Stimulated activated CD4-positive, alpha-beta T cell treated with anti-CD3 and anti-CD28 coated beads, Interleukin-1b, Interleukin-23, amount 100 ng/mL, for 48 hours (primary cell): ENCODE measurements around the gene MFSD1.

Source experiments
- DNase-seq: peaks from one replicate; pipeline ENCODE4 v3.0.0-alpha.2; 2020

Gene MFSD1

DNA sequence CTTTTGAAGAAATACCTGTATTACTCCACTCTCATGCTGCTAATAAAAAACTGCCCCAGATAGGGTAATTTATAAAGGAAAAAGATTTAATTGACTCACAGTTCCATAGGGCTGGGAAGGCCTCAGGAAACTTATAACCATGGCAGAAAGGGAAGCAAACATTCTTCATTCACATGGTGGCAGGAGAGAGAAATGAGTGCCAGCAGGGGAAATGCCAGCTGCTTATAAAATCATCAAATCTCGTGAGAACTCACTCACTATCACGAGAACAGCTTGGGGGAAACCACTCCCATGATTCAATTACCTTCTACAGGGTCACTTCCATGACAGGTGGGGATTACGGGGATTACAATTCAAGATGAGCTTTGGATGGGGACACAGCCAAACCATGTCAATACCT is 18.7 kb downstream of the MFSD1 start:
- DNase-seq, result no peak

DNA sequence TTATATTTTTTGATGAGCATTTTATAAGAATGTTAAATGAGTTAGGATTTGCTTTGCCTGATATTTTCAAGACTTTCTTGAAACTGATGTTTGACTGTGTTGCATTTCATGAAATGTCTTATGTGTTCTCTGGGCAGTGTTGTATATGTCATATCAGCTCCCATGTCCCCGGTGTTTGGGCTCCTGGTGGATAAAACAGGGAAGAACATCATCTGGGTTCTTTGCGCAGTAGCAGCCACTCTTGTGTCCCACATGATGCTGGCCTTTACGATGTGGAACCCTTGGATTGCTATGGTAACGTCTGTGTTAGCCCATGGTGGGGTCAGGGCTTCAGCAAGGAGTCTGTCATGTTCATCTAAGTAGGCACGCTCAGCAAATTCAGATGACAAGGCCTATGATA is 20.0 kb downstream of the MFSD1 start:
- DNase-seq, result no peak

DNA sequence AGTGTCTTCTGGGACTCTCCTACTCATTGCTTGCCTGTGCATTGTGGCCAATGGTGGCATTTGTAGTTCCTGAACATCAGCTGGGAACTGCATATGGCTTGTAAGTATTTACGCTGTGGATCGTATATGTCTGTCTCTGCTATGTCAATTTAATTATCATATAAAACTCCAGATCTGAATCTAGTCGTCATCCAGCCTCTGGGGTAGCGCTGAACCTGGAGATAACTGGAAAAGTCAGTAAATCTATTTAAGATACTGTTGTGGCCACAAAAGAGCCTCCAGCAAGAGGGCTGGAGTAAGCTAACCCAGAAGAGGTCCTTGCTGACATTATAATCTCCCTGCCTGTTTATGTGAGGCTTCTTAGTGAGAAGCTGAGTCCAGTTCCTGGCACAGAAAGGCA is 21.6 kb downstream of the MFSD1 start:
- no peak for DNase-seq

DNA sequence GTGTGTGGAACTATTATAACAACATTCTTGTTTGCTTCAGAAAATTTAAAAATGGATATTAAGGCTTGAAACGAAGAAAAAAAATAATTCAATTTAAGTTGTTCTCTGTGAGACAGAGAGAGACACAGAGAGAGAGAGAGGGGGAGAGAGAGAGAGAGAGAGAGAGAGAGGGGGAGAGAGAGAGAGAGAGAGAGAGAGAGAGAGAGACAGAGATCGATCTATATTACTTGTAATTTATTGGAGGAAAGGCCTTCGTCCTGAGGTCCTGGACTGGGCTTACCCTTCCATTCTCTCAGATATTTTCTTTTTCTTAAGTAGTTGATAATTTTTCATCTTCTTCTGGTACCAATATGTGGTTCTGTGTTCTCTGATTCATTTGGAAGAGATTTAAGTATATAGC is 25.9 kb downstream of the MFSD1 start:
- no peak for DNase-seq

DNA sequence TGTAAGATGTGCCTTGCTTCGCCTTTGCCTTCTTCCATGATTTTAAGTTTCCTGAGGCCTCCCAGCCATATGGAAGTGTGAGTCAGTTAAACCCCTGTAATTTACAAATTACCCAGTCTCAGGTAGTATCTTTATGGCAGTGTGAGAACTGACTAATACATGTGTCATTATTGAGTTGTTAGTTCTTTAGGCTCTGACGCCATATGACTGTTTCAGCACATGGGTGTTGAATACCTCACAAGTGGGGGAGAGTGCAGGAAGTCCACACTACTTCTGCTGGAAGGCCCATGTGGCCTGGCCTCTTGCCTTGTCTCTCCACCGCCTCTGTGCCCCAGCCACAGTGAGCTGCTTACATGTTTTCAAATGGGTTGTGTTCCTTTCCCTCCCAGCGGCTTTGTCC is 28.5 kb downstream of the MFSD1 start:
- no peak for DNase-seq

DNA sequence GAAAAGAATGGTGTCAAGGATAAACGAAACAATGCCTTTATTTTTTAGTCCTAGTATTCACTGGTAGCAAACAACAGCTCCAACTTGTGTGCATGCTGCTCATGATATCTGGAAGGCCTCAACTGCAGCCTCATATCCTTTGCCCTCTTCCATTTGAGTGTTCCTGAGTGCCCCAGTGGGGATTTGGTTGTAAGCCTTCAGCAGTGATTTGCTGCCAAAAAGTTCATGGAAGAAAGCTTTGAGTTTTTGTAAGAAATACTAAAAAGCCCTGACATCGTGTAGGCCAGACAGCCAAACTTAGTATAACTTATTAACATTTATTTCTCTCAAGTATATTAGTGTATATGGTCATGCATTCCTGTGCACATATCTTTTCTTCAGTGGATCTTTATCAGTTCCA is 30.0 kb downstream of the MFSD1 start:
- no peak for DNase-seq

DNA sequence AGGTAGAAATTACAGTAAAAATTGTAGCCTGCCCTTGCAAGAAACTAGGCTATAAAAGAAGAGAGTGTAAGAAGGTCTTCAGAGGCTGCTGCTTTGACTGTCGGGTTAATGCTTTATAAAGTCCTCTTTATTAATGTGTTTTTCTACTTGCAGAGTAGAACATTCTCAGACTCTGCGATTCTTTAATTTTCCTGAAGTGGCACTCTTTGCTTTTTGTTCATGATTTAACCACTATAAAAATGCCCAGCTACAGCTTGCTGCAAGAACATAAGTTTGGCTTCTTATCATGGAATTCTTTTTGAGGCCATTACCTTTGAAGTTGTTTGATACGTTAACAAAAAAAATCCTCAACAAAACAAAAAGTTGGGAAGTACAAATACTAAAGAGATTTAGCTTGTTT is 33.8 kb downstream of the MFSD1 start:
- no peak for DNase-seq

DNA sequence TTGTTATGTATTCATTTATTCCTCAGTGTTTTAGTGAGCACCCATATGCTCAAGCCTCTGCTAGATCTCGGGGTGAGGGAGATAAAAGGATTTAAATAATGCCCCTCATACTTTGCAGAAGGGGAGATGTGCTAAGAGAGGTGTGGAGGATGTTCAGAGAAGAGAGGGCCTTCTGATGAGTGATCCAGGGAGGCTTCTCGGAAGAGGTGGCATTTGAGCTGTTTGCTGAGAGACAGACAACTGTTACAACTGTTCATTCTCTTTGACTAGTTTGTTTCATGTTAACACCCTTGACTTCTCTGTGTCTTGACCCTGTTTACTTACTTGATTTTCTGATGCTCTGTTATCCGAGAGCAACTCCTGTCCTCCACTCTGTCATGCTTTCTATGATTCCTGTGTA is 34.5 kb downstream of the MFSD1 start:
- no peak for DNase-seq

DNA sequence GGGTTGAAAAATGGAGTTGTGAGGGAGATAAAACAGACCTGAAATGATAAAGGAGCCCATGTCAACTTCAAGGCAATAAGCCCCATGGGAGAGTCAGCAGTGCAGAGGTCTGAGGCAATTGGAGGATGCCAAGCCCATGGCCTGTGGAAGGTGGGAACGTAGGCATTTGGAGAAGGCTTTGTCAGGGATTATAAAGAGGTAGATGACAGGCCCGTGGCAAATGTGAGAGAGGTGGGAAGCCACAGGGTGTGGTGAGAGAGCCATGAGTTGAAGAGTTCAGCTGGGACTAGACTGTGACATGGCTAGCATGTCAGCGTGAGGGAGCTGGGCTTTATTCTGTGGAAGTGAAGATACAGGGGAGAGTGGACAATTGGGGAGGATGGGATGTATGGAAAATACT is 35.4 kb downstream of the MFSD1 start:
- DNase-seq, result no peak

DNA sequence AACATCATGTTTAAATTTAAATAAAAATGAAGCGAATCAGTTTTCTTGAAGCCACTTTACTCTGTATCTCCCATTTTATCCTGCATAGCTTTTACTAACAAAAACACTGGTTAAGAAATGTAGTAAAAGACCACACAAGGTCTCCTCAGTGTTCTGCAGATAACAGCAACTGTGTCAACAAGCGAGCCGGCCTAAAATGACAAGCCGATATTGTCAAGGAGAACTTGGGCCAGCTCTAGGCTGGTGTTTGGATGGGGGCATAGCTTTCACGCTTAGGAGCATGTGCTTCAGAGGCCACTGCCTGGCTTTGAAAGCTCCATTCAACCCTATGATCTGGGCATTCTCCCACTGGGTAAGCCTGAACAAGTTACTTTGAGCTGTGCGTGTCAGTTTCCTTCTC is 38.1 kb downstream of the MFSD1 start:
- DNase-seq, result no peak

DNA sequence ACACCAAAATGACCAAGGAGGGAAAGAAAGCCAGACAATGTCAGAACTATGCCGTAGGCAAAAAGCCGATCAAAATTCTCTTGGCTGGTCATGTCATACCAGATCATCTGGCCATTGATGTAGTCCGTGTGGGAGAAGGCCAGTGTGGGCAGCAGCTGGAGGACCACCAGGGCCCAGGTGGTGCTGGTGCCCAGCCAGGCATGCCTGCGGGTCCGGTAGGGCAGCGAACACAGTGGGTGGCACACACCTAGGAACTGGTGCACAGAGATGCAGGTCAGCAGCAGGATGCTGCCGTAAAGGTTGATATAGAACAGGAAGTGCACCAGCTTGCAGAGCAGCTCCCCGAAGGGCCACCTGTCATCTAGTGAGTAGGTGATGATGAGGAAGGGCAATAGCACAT is 39.5 kb downstream of the MFSD1 start:
- no peak for DNase-seq

DNA sequence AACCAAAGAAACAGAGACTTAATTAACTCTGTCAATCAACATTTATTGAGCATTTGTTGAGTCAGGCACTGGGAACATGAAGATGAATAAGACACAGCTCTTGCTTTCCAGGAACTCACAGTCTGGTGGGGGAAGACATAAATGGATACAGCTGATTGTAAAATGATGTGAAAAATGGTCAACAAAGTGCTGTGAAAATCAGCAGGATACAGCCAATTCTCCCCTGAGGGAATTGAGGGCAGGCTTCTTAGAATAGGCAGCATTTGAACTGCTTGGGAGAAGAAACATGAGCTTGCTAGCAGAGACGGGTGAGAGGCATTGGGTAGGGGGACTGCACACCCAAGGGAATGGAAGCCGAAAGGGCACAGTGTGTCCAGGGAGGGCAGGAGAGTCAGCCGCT is 41.1 kb downstream of the MFSD1 start:
- DNase-seq, result no peak

DNA sequence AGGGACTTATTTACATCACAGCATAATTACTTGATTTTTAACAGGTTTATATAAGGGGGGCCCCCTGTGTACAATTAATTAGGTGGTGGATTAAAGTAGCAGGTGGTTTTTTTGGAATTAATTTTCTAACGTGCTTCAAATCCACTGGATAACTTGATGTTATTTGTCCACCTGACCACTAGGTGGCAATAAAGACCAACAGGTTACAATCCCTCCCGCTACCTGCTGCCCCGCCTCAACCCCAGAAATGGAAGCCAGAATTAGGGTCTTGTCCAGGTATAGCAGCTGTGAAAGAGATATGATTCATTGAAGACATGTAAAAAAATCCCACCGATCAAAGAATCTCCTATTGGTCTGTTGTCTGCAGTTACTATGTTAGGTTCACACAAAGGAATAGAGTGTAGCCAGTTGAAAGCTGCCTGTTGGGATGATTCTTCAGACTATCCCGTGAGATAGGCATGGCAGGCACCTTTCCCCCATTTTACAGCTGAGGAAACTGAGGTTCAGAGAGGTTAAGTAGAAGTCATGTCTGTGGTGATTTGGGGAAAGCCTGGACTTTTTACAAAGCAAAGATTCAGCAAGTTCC is 44.0 kb downstream of the MFSD1 start:
- DNase-seq, result no peak

DNA sequence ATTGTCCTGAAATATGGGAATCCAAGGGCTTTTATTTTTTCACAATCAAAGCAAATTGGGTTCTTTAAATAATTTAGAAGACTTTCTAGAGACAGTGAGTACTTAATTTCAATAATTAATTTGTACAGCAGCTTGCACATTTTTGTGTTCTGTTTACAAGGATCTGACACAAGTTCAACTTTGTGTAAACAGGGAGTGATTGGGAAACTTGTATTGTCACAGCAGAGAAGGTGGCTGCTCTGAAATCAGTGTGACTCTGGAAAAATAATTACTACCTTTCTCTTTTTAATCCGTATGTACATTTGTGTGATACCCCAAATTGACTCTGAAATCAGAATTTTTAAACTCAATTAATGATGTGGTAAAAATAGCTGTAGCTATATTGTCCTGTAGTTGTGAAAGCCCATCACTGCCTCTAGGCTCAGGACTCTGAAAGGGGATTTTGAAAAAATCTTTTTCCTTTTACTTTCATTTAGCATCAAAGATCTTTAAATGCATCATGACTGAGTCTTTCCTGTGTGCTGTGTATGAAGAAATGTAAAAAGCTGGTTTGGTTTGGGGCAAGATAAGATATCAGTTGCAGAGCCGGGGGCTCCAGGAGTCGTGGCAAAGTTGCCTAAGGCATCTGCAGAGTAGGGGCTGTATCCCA is 45.1 kb downstream of the MFSD1 start:
- DNase-seq, result no peak

DNA sequence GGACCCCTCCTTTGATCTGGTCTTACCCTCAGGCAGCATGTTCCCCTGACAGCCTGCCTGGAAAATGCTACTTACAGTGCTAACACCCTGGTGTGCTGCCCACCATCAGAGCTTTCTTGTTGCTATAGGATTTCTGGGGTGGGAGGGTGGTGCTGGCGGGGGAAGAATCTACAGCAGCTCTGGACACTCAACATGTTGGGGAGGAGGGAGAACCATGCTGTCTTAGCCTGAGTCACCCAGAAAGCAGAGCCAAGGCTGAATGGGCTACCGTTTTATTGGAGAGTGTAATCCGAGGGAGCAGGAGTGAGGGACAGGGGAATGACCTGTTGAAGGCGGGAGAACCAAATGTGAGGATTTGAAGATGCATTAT is 45.6 kb downstream of the MFSD1 start:
- no peak for DNase-seq

DNA sequence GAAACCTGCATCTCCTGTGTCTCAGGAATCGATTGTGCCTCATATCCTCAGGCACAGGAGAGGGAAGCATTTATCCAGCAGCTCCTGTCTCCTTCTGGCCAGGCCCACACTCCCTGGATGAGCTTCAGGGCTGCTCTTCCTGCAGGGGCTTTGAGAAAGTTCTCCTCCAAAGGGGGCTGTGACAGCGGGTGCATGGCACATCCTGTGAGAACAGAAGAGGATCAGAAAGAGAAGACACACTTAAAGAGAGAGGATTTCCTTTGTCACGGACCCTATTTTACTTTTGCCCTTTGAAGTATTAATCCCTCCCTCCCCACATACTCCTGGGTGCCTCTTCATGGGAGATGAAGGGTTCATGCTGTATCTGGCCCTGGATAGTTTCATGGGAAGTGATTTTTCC is 46.0 kb downstream of the MFSD1 start:
- no peak for DNase-seq

DNA sequence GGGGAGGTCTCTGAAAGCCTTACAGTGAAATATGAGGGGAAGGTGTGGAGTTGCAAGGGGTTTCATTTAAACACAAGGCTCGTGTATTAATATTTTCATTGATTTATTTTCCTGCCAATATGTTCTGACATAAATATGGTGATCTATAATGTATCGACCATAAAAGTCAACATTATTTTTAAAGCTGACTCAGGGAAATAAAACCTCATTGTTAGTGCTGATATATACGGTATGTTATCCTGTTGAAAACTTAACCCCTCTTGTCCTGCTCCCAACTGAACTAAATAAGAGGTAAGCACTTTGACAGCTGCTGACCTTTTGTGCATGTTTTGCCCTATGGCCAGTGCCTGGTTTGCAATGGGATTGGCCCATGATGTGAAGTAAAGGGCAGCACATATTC is 47.9 kb downstream of the MFSD1 start:
- no peak for DNase-seq

DNA sequence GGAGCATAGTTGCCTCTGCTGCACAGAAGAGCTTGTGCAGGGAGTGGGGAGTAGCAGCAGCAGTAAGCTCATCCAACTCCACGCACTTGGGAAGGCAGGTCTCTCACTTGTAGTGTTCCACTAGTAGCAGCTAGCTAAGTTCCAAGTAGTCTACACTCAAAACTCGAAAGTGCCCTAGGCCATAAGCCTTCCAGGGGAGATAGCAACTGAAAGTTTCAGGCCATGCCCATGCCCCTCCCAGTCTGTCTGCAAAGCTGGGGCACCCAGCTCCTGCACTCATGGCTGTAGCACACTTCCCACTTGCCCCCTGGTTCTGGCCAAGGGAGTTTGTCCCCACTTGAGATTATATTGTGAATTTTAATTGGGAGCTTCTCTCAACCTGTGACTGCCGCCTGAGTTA is 57.5 kb downstream of the MFSD1 start:
- no peak for DNase-seq

DNA sequence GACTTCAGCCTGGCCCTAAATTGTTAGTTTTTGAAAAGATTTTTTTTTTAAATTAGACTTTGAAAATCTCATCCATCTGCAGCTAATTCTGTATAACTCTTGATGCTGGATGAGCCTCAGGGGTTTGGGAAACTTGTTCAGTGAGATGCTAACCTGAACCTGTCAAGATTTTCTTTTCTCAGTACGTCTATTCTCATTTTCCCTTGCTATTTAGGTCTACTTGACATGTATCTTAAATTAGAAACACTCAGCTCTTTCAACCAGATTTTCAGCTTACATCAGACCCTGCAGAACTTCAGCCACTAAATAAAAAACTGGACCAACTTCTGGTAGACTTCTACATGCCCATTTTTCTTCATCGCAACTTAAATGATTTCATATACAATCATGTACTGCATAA is 61.4 kb downstream of the MFSD1 start:
- DNase-seq, result no peak

DNA sequence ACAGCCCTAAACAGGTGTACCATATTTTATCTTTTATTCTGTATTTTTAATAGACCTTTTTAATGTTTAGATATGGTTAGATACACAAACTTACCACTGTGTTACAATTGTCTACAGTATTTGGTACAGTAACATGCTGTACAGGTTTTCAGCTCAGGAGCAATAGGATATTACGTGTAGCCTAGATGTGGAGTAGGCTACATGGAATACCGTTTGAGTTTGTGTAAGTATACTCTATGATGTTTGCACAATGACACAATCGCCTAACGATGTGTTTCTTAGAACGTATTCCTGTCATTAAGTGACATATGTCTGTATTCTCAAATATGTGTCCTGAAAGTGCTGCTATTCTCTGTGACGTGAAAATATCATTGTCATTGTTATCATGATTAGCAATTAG is 62.6 kb downstream of the MFSD1 start:
- DNase-seq, result no peak

DNA sequence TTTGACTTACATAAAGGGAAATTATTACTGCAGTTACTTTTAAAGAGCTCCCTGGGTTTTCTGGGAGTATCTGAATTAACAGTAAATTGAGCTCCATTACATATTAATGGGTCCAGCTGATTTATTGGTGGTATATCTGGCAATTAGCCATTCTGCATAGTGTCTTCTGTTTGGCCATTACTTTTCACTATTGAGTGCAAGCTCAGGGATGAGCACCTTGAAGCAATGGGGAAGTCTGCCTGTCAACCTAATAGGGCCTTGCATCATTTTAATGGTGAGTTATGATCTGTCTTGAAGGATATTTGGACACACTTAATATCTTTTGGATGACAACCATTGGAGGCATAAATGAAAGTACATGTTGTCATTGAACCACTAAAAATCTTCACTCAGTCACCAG is 73.8 kb downstream of the MFSD1 start:
- DNase-seq, result no peak
